Glutamatergic neuron (in vitro differentiated cells): Measurements from ENCODE around the gene MSL1. TPM values are rescaled to one million over a fixed set of nuclear protein-coding genes. Genes with fewer than 3 reads are reported as not detected.

ENCODE experiments used
- DNase-seq: peaks from one replicate; pipeline ENCODE4 v3.0.0; 2022
- H3K27ac Mint-ChIP-seq: one replicate; pipeline ENCODE4 v1.8.0; 2020; ENCODE audit warnings: mild to moderate bottlenecking, mixed read lengths, inconsistent platforms; ENCODE audit not compliant: unreplicated experiment
- H3K27me3 Mint-ChIP-seq: one replicate; pipeline ENCODE4 v1.8.0; 2020; ENCODE audit warnings: mild to moderate bottlenecking, moderate library complexity, mixed read lengths, inconsistent platforms; ENCODE audit not compliant: unreplicated experiment
- H3K36me3 Mint-ChIP-seq: one replicate; pipeline ENCODE4 v1.8.0; 2020; ENCODE audit warnings: mild to moderate bottlenecking, mixed read lengths, inconsistent platforms; ENCODE audit not compliant: unreplicated experiment
- H3K4me1 Mint-ChIP-seq: one replicate; pipeline ENCODE4 v1.8.0; 2020; ENCODE audit warnings: mild to moderate bottlenecking, low read depth, mixed read lengths, inconsistent platforms; ENCODE audit not compliant: unreplicated experiment
- H3K4me3 Mint-ChIP-seq: one replicate; pipeline ENCODE4 v1.8.0; 2020; ENCODE audit warnings: mild to moderate bottlenecking, mixed read lengths, inconsistent platforms; ENCODE audit not compliant: unreplicated experiment
- H3K9me3 Mint-ChIP-seq: one replicate; pipeline ENCODE4 v1.8.0; 2020; ENCODE audit warnings: mild to moderate bottlenecking, moderate library complexity, mixed read lengths, inconsistent platforms; ENCODE audit not compliant: unreplicated experiment
- CTCF ChIP-seq: fragments of 200-600 bp; sonication (generic); IDR thresholded peaks from one replicate; pipeline ENCODE4 v1.5.0; 2021; ENCODE audit not compliant: partially characterized antibody, unreplicated experiment
- total RNA-seq: library from RNA; stranded (reverse); fragmentation: NEBNext Ultra II Directional; extraction: Animal tissue kit (Norgen Biotek cat#: 25700); gene quantifications from one replicate; pipeline ENCODE4 v1.2.1, GENCODE V29; 2021; ENCODE audit not compliant: unreplicated experiment

The MSL1 gene
- total RNA-seq, 1 donor from 2014 or later, result 110 TPM

DNA sequence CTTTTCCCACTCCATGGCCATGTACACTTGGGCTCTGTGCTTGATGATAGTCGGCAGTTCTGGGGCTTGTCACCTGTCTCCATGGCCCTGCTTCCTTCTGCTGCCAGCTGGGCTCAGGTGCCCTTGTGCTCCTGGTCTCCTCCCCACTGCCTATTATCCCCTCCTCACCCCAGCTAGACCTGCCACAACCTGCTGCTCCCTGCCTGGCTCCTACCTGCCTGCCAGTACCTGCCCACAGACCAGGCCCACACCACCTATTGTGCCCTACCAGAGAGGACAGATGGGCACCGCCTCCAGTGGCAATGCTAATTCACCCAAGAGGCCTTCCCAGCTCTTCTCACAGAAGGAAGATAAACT, 55.0 kb downstream of the MSL1 start:
- Mint-ChIP-seq H3K4me1 (peaks cover 1% of the 10 kb centered on the region), H3K4me3 (peak overlapping the region; percentile 67), H3K27ac (no peak overlapping the region), H3K9me3 (peaks cover 2% of the 10 kb centered on the region), H3K36me3 (no peaks in the 10 kb centered on the region), H3K27me3 (peaks cover 6% of the 10 kb centered on the region)
- DNase-seq, result no peak
- TF ChIP-seq CTCF, result no peak

DNA sequence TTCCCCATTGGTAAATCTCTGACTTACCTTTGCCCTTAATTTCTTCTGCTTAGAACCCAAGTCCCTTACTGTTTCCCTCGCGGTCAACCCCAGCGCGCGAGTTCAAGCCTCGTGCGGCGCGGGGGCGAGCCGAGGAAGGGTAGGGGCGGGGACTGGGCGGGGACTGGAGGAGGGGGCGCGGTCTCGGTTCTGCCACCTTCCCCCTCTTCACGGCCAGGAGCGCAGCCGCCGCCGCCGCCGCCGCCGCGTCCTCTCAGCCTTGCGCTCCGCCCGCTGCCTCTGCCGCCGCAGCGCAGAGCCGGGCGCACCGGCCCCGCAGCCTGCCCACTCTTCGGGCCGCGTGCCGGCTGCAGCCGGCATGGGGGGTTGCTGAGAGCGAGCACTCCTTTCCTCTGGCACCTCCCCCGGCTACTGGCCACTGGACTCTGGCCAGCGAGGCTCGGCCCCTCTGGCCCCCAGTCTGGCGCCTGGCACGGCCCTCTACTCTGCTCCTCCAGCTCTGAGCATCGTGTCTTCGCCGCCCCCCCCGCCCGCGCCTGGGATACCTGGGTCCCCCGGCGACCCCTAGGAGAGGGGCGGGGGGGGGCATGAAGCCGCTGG, 55.6 kb downstream of the MSL1 start, which contains the start of gene RAPGEFL1:
Gene RAPGEFL1, plus strand, starts transcription at position 196 of the 600 bp plus-strand sequence. Its CDS starts 392 bp downstream, at position 588.
- peaks cover 1% of the 10 kb centered on the region for H3K4me1 Mint-ChIP-seq
- peaks cover 6% of the 10 kb centered on the region for H3K27me3 Mint-ChIP-seq
- TF ChIP-seq CTCF, result no peak
- no peak within 1 kb of the TSS for H3K27ac Mint-ChIP-seq
- peak within 1 kb of the TSS; percentile 67 for H3K4me3 Mint-ChIP-seq
- H3K9me3 Mint-ChIP-seq, result peaks cover 2% of the 10 kb centered on the region
- H3K36me3 Mint-ChIP-seq, result no peaks in the 10 kb centered on the region
- DNase-seq, result peak; percentile 82

DNA sequence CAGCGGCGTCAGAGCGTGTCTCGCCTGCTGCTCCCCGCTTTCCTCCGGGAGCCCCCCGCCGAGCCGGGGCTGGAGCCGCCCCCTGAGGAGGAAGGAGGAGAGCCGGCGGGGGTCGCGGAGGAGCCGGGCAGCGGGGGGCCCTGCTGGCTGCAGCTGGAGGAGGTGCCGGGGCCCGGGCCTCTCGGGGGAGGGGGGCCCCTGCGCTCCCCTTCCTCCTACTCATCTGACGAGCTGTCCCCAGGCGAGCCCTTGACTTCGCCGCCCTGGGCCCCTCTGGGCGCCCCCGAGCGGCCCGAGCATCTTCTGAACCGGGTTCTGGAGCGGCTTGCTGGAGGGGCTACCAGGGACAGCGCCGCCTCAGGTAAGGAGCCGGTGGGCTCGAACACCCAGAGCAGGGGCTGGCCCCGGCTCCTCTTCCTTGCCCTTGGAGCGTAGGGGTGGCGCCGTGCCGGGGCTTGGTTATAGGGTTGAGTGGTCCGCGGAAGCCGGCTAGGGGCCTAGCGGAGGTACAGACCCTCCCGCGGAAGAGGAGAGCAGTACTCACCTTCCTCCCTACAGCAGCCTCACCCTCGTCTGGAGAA, 56.3 kb downstream of the MSL1 start:
- Mint-ChIP-seq H3K4me3 (peak overlapping the region; percentile 67), H3K9me3 (peaks cover 2% of the 10 kb centered on the region), H3K4me1 (peaks cover 1% of the 10 kb centered on the region), H3K36me3 (no peaks in the 10 kb centered on the region), H3K27me3 (peaks cover 6% of the 10 kb centered on the region), H3K27ac (no peak overlapping the region)
- DNase-seq, result peak; percentile 39
- no peak for TF ChIP-seq CTCF

DNA sequence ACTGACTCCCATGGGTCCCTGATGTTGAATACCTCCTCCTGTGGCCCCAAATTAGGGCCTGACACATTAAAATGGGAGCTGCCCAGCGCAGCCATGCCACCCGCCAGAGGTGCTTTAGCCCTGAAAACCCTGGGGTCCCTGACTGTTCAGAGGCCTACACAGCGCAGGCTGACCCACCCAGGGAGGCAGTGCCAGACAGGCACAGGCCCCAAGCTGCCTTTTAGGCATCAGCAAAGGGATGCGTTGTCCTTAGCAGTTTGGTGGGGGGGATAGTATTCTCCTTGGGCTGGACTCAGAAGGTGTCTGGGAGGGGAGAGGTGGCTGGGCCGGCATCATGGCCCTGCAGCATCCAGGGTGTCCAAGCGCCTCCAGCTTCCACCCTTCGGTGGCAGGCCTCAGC, 56.9 kb downstream of the MSL1 start:
- no peak overlapping the region for H3K27ac Mint-ChIP-seq
- TF ChIP-seq CTCF, result no peak
- H3K9me3 Mint-ChIP-seq, result peaks cover 2% of the 10 kb centered on the region
- peaks cover 6% of the 10 kb centered on the region for H3K27me3 Mint-ChIP-seq
- no peak for DNase-seq
- H3K4me3 Mint-ChIP-seq, result peak overlapping the region; percentile 67
- no peaks in the 10 kb centered on the region for H3K36me3 Mint-ChIP-seq
- H3K4me1 Mint-ChIP-seq, result peaks cover 1% of the 10 kb centered on the region

DNA sequence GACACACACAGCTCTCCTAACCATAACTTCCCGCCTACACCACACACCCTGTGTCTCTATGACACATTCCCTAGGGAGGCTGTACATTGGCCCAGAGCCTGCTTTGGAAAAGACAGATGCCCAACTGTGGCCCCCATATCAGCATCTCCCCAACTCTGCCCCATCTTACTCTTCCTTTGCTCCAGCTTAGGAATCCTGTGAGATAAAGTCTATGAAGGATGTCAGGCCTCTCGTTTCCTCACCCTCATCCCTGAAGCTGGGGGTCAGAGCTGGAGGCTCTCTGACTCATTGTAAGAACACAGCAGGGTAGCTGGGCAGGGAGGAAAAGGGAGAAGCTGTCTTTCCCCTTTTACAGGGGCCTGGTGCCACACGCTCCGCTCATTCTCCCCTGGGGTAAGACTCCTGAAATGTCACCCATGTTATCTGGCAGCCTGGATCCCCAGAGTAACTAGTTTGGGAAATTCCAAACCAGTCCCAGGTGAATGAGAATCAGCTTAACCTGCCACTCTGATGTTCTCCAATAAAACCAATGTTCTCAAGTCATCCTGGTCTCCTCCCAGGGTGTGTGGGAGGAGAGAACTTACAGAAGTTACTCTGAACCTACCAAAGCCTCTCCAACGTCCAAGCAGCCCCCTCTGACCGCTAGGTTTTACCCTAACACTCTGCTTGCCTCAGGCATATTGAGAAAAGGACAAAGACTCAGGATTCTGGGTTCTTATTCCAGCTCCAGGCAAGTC, 58.3 kb downstream of the MSL1 start:
- Mint-ChIP-seq H3K4me3 (no peak overlapping the region), H3K9me3 (peaks cover 2% of the 10 kb centered on the region), H3K27me3 (peaks cover 6% of the 10 kb centered on the region), H3K4me1 (peaks cover 1% of the 10 kb centered on the region), H3K36me3 (no peaks in the 10 kb centered on the region), H3K27ac (peak overlapping the region; percentile 3)
- no peak for TF ChIP-seq CTCF
- no peak for DNase-seq
